ENCODE data around the gene KLK10. TPM values are rescaled to one million over a fixed set of nuclear protein-coding genes. Genes with fewer than 3 reads are reported as not detected.

The KLK10 gene
- total RNA-seq, 1 experiment from 2014 or later: not detected

GRCh38 chr19:51020988-51021651 lies 1.6 kb upstream of the KLK10 start:
- 0 out of 2 replicates have a peak, but pooled peaks cover 2% of the 10 kb centered on the region for H3K9me3 ChIP-seq (replicated peaks)
- no peaks in the 10 kb centered on the region for H3K36me3 ChIP-seq
- peaks cover 48% of the 10 kb centered on the region for H3K27me3 ChIP-seq (replicated peaks)
- H3K4me1 ChIP-seq (replicated peaks): peaks cover 5% of the 10 kb centered on the region; the same call in 1 of the 2 replicates
- DNase-seq (ENCODE audit: low read depth in 1 of 2, low spot score in 2 of 2): peak in 1 of 2 experiments; percentile 15
- no peak overlapping the region for H3K27ac ChIP-seq
- no peak overlapping the region for H3K4me3 ChIP-seq

DNA sequence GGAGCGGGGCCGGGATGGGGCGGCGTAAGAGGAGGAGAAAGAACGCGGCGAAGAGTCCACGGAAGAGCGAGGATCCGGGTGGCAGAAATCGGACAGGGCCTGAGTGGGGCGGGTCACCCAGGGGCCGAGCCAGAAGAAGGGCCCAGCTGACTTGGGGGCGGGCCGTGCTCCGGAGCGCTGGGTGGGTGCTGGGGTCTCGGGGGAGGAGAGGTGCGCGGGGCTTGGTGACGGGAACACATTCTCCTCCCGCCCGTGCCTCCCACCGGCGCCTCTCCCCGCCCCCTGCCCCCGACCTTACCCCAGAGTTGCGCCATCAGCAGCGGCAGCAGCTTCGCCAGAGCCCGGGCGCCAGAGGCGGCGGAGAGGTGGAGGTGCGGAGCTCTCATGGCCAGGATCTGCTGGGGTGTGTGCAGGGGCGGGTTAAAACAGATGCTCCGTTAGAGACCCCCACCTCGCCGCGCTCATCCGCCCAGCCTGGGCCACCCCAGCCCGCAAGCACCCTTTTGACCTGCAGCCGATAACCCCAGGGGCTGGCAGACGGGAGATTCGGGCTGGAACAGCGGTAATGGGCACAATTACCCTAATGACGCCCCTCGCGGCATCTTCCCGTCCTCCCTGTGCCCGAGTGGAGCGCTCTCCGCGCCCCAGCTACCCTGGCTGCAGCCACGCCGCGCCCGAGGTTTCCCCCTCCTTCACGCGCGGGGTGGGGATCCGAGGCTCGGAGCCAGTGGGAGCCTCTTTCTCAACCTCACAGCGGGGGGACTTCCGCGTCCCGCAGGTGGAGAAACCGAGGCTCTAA lies 565 bp downstream of the KLK10 start:
- H3K4me3 ChIP-seq: no peak overlapping the region

GRCh38 chr19:51016798-51017683 lies 2.5 kb downstream of the KLK10 start:
- peak in 1 of 2 experiments; percentile 27 for DNase-seq (ENCODE audit: low read depth in 1 of 2, low spot score in 2 of 2)
- Histone ChIP-seq H3K9me3 (replicated peaks) (0 out of 2 replicates have a peak, but pooled peaks cover 2% of the 10 kb centered on the region), H3K4me1 (replicated peaks) (peaks cover 5% of the 10 kb centered on the region; the same call in 1 of the 2 replicates), H3K36me3 (no peaks in the 10 kb centered on the region), H3K27me3 (replicated peaks) (peaks cover 41% of the 10 kb centered on the region), H3K27ac (no peak overlapping the region), H3K4me3 (no peak overlapping the region)

More for the DNA sequence above, 565 bp downstream of the KLK10 start:
- Histone ChIP-seq H3K4me1 (replicated peaks) (peaks cover 5% of the 10 kb centered on the region; the same call in 1 of the 2 replicates), H3K27ac (no peak overlapping the region), H3K9me3 (replicated peaks) (0 out of 2 replicates have a peak, but pooled peaks cover 2% of the 10 kb centered on the region), H3K36me3 (no peaks in the 10 kb centered on the region), H3K27me3 (replicated peaks) (peaks cover 41% of the 10 kb centered on the region)
- no peak for DNase-seq (ENCODE audit: low read depth in 1 of 2, low spot score in 2 of 2)

DNA sequence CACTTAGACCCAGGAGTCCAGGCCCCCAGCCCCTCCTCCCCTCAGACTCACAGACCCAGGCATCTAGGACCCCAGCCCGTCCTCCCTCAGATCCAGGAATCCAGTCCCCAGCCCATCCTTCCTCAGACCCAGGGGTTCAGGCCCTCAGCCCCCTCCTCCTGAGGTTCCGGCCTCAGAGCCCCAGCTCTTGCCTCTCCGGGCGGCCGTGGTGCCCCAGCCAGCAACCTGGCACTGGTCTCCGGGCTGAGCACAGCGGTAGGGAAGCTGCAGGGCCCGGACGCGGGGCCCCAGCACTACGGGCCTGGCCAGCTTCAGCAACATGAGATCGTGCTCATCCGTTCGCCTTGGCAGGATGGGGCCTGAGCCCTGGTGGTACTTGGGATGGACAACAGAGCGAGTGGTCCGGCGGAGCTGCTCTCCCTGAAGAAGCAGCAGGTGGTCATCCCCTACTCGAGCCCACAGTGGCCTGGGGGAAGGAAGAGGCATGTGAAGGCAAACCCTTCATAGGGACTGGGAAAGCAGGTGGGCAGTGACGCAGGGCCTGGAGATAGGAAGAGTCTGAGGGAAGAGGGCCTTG lies 3.7 kb downstream of the KLK10 start:
- H3K27me3 ChIP-seq (replicated peaks): peaks cover 34% of the 10 kb centered on the region
- peaks cover 5% of the 10 kb centered on the region; the same call in 1 of the 2 replicates for H3K4me1 ChIP-seq (replicated peaks)
- no peak for DNase-seq (ENCODE audit: low read depth in 1 of 2, low spot score in 2 of 2)
- 0 out of 2 replicates have a peak, but pooled peaks cover 2% of the 10 kb centered on the region for H3K9me3 ChIP-seq (replicated peaks)
- no peaks in the 10 kb centered on the region for H3K36me3 ChIP-seq
- H3K27ac ChIP-seq: no peak overlapping the region
- no peak overlapping the region for H3K4me3 ChIP-seq

DNA sequence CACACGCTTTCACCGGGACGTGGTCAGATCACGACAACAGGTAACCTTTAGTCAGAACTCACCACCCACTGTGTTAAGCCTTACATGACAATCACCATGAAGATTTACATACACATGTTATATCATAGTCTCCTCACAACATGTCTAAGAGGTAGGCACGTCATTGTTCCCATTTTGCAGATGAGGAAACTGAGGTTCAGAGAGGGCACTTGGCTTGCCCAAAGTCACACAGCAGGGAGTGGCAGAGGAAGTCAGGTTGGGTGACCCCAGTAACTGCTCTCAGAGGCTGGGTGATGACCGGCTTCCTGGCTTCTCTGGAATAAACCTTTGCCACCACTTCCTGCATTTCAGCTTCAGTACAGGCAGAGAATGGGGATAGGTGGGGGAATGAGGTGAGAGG lies 5.3 kb downstream of the KLK10 start:
- Histone ChIP-seq H3K36me3 (no peaks in the 10 kb centered on the region), H3K27me3 (replicated peaks) (peaks cover 23% of the 10 kb centered on the region), H3K4me3 (no peak overlapping the region), H3K27ac (no peak overlapping the region), H3K9me3 (replicated peaks) (0 out of 2 replicates have a peak, but pooled peaks cover 2% of the 10 kb centered on the region), H3K4me1 (replicated peaks) (peaks cover 5% of the 10 kb centered on the region; the same call in 1 of the 2 replicates)
- DNase-seq (ENCODE audit: low read depth in 1 of 2, low spot score in 2 of 2): no peak

GRCh38 chr19:51012661-51013190 lies 6.8 kb downstream of the KLK10 start:
- Histone ChIP-seq H3K27me3 (replicated peaks) (peaks cover 22% of the 10 kb centered on the region), H3K27ac (no peak overlapping the region), H3K9me3 (replicated peaks) (0 out of 2 replicates have a peak, but pooled peaks cover 2% of the 10 kb centered on the region), H3K36me3 (no peaks in the 10 kb centered on the region), H3K4me1 (replicated peaks) (peaks cover 5% of the 10 kb centered on the region; the same call in 1 of the 2 replicates), H3K4me3 (no peak overlapping the region)
- no peak for DNase-seq (ENCODE audit: low read depth in 1 of 2, low spot score in 2 of 2)

DNA sequence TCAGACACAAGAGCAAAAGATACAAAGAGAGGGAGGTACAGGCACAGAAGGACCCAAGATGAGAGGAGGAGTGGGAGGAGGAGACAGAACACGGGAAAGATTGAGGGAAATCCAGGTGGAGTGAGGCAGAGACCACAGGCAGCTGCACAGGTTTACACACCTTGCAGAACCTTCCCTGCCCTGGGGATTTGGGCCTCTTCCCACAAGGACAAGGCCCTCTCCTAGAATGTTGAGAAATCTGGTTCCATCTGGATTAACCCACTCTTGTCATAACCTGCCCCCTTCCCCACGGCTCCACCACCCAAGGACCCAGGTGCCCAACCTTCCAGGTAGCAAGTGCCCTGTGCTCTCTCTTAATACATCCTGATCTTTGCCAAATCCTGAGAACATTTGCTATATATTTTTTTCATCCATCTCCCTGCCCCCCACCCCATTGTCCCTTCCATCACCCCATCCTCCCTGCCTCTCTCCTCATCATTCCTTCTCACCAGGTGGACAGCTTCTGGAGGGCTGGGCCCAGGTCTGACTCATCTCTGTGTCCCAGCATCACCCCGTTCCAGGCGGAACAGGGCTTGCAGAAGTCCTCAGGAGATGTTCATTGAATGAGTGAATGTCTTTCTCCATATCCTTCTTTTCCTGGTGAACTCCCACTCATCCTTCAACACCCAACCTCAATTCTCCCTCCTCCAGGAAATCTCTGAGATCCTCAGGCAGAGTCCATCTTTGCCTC lies 9.3 kb downstream of the KLK10 start:
- no peaks in the 10 kb centered on the region for H3K36me3 ChIP-seq
- H3K9me3 ChIP-seq (replicated peaks): no peaks in the 10 kb centered on the region
- H3K4me3 ChIP-seq: no peak overlapping the region
- no peak for DNase-seq (ENCODE audit: low read depth in 1 of 2, low spot score in 2 of 2)
- no peak overlapping the region for H3K27ac ChIP-seq
- H3K27me3 ChIP-seq (replicated peaks): peaks cover 9% of the 10 kb centered on the region; the same call in 1 of the 2 replicates
- H3K4me1 ChIP-seq (replicated peaks): no peaks in the 10 kb centered on the region

DNA sequence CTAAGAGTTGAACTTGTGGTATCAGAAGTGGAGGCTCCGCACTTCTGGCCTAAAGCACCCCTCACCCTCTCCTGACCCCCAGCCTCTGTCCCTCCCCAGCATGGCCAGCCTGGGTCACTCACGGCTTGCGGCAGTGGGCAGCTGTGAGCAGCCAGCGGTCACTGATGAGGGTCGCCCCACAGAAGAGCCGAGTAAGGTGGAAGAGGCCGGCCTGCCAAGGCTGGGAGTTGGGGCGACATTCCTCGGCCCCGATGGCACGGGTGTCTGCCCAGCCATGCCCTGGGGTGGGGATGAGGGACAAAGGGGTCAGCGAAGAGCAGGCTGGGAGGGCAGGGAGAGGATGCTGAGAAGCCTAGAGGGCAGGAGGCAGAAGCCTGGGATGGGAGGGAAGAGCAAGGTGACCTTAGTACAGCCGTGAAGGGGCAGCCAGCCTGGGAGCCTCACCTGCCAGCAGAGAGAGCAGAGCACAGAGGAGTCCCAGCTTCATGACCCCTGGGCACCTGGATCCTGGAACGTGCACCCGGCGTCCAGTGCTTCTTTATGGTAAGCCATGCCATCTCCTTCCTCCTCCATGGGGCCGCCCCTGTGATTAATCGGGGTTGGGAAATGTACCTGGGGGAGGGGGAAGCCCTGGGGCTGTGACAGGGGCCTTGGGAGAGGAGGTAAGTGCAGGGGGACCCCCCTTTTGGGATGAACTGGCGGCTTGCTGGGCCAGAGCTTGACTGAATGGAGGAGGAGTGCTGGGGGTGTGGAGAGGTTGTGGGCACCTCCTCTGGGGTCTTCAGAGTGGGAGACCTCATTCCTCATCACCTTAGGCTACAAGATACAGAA lies 10.2 kb downstream of the KLK10 start:
- no peaks in the 10 kb centered on the region for H3K9me3 ChIP-seq (replicated peaks)
- no peaks in the 10 kb centered on the region for H3K4me1 ChIP-seq (replicated peaks)
- DNase-seq (ENCODE audit: low read depth in 1 of 2, low spot score in 2 of 2): no peak
- no peaks in the 10 kb centered on the region for H3K36me3 ChIP-seq
- no peak overlapping the region for H3K27ac ChIP-seq
- no peak overlapping the region for H3K4me3 ChIP-seq
- peaks cover 9% of the 10 kb centered on the region; the same call in 1 of the 2 replicates for H3K27me3 ChIP-seq (replicated peaks)

DNA sequence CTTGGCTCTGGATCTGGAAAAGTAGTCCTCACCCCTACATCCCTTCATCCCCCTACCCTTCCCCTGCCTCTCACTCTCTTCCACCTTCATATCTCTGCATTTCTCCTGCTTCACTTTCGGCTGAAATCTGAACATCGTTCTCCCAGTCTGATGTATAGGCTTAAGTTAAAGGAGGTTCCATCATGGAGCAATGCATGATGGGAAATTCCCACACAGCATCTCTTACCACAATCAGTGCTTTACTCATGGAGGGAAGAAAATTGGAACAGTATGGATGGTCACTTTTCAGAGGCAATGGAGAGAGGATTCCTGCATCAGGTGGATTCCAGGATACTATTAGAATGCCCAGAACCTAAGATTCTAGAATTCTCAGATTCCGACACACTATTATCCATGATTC lies 12.0 kb downstream of the KLK10 start:
- no peaks in the 10 kb centered on the region for H3K4me1 ChIP-seq (replicated peaks)
- H3K4me3 ChIP-seq: no peak overlapping the region
- H3K27me3 ChIP-seq (replicated peaks): peaks cover 9% of the 10 kb centered on the region; the same call in 1 of the 2 replicates
- no peak overlapping the region for H3K27ac ChIP-seq
- DNase-seq (ENCODE audit: low read depth in 1 of 2, low spot score in 2 of 2): no peak
- H3K9me3 ChIP-seq (replicated peaks): no peaks in the 10 kb centered on the region
- H3K36me3 ChIP-seq: no peaks in the 10 kb centered on the region

DNA sequence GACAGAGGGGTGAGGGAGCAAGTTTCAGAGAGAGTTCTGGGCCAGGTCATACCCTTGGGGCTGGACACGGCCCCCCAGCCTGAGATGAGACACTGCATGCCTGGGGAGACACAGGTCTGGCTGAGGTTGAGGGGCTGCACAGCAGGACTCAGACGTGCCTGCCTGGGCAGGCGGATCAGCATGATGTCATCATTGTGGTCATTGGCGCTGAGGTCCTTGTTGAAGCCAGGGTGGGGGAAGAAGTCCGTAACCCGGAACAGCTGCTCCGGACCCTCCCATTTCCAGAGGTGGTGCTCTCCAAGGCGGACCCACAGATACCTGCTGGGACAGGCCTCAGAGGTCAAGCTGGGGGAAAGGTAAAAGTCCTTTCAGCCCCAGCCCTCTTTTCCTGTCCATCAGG lies 13.1 kb downstream of the KLK10 start:
- Histone ChIP-seq H3K9me3 (replicated peaks) (no peaks in the 10 kb centered on the region), H3K4me3 (no peak overlapping the region), H3K4me1 (replicated peaks) (no peaks in the 10 kb centered on the region), H3K27ac (no peak overlapping the region), H3K27me3 (replicated peaks) (peaks cover 9% of the 10 kb centered on the region; the same call in 1 of the 2 replicates), H3K36me3 (no peaks in the 10 kb centered on the region)
- DNase-seq (ENCODE audit: low read depth in 1 of 2, low spot score in 2 of 2): no peak

GRCh38 chr19:51005248-51005647 lies 14.3 kb downstream of the KLK10 start:
- Histone ChIP-seq H3K4me3 (no peak overlapping the region), H3K27me3 (replicated peaks) (peaks cover 9% of the 10 kb centered on the region; the same call in 1 of the 2 replicates), H3K36me3 (no peaks in the 10 kb centered on the region), H3K4me1 (replicated peaks) (no peaks in the 10 kb centered on the region), H3K9me3 (replicated peaks) (no peaks in the 10 kb centered on the region), H3K27ac (no peak overlapping the region)
- DNase-seq (ENCODE audit: low read depth in 1 of 2, low spot score in 2 of 2): no peak

Measured in SJSA1 (cell line).